NK-92 (cell line): ENCODE results near the gene ELOVL2.
"Not testable (repeated sequence)": the region's sequence is repeated elsewhere in the genome, so short reads cannot be mapped to it uniquely, and the experiment has no call there.

Experiments
- DNase-seq: peaks from one replicate; lab custom pipeline; 2025; ENCODE audit not compliant: unreplicated experiment; lab: John Stamatoyannopoulos, UW

The ELOVL2 gene, protein sequence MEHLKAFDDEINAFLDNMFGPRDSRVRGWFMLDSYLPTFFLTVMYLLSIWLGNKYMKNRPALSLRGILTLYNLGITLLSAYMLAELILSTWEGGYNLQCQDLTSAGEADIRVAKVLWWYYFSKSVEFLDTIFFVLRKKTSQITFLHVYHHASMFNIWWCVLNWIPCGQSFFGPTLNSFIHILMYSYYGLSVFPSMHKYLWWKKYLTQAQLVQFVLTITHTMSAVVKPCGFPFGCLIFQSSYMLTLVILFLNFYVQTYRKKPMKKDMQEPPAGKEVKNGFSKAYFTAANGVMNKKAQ

DNA sequence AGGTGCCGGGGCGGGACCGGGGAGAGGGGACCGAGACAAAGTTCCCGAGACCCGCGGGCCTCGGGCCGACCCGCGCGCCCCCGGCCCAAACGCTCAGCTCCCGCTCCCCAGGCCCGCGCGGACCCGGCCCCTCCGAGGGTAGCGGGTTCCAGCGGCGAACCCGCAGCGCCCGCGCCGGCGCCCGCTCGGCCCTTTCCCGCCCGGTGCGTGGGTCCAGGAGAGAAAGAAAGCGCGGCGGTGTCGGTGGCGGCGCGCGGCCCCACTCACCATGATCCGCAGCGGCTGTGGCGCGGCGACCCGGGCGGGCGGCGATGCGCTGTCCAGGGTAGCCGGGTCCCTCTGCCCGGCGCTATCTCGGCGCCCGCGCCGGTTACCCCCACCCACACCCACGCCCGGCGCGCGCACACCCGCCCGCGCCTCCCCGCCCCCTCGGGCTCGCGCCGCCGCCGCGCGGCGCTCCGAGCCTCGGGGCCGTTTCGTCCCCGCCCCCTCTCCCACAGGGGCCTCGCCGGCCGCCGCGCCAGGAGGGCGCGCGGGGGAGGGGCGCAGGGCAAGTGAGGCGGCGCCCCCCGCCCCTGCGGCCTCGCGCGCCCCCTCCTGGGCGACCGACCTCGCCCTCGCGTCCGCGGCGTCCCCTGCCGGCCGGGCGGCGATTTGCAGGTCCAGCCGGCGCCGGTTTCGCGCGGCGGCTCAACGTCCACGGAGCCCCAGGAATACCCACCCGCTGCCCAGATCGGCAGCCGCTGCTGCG is at the start of gene ELOVL2:
TSS of gene ELOVL2 (minus strand) at position 345 of the 751 bp plus-strand sequence. CDS start at position 270, 75 bp downstream.
- DNase-seq = no peak

- DNase-seq = no peak
Measured at GRCh38 chr6:11093376-11093625, 49.2 kb upstream of the ELOVL2 start.

GRCh38 chr6:11092668-11093375 is 48.7 kb upstream of the ELOVL2 start:
- DNase-seq = no peak

DNA sequence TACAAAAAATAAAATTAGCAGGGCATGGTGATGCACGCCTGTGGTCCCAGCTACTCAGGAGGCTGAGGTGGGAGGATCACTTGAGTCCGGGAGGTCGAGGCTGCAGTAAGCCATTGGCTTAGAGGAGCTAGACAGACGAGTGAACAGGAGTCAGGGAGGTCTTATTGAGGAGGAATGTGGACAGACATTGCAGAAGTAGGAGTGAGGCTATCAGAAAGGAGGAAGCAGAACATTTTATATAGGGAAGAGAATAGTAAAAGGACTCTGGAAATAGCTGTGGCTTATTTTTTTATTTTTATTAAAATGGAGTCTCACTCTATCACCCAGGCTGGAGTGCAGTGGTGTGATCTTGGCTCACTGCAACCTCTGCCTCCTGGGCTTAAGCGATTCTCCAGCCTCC is 47.0 kb upstream of the ELOVL2 start:
- not testable (repeated sequence) for DNase-seq

GRCh38 chr6:11089695-11090094 is 45.6 kb upstream of the ELOVL2 start:
- DNase-seq = no peak

DNA sequence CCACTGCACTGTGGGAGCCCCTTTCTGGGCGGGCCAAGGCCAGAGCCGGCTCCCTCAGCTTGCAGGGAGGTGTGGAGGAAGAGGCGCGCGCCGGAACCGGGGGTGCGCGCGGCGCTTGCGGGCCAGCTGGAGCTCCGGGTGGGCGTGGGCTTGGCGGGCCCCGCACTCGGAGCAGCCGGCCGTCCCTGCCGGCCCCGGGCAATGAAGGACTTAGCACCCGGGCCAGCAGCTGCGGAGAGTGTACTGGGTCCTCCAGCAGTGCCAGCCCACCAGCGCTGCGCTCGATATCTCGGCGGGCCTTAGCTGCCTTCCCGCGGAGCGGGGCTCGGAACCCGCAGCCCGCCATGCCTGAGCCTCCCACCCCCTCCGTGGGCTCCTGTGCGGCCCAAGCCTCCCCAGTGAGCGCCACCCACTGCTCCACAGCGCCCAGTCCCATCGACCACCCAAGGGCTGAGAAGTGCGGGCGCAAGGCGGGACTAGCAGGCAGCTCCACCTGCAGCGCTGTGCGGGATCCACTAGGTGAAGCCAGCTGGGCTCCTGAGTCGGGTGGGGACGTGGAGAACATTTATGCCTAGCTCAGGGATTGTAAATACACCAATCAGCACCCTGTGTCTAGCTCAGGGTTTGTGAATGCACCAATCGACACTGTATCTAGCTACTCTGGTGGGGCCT is 43.2 kb upstream of the ELOVL2 start:
- not testable (repeated sequence) for DNase-seq

GRCh38 chr6:11085758-11086435 is 41.8 kb upstream of the ELOVL2 start:
- DNase-seq = no peak

GRCh38 chr6:11083956-11084355 is 39.9 kb upstream of the ELOVL2 start:
- no peak for DNase-seq

GRCh38 chr6:11083491-11083890 is 39.4 kb upstream of the ELOVL2 start:
- no peak for DNase-seq

GRCh38 chr6:11080296-11080695 is 36.2 kb upstream of the ELOVL2 start:
- DNase-seq = no peak

DNA sequence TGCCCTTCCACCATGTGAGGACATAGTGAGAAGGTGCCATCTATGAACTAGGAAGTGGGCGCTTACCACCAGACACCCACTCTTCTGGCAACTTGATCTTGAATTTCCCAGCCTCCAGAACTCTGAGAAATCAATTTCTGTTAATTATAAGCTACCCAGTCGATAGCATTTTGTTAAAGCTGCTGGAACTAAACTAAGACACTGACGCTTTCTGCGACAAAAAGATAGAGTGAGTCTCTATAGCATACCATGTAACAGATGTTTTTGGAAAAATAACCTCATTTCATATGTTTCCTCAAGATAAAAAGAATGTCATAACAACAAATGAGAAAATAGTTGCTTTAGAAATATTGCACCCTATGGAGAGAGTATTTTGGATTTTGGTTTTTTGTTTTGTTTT is 34.2 kb upstream of the ELOVL2 start:
- no peak for DNase-seq

- no peak for DNase-seq
Measured at GRCh38 chr6:11076540-11076939, 32.4 kb upstream of the ELOVL2 start.

DNA sequence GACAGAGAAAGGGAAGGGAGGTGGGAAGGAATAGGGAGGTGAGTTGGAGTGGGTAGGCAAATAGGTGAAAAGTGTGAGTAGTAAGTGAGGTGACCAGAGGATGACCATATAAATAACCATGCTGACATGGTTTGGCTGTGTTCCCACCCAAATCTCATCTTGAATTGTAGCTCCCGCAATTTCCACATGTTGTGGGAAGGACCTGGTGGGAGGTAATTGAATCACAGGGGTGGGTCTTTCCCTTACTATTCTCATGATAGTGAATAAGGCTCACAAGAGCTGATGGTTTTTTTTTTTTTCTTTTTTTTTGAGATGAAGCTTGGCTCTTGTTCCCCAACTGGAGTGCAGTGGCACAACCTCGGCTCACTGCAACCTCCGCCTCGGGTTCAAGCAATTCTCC is 28.0 kb upstream of the ELOVL2 start:
- no peak for DNase-seq

GRCh38 chr6:11069760-11070159 is 25.7 kb upstream of the ELOVL2 start:
- no peak for DNase-seq

DNA sequence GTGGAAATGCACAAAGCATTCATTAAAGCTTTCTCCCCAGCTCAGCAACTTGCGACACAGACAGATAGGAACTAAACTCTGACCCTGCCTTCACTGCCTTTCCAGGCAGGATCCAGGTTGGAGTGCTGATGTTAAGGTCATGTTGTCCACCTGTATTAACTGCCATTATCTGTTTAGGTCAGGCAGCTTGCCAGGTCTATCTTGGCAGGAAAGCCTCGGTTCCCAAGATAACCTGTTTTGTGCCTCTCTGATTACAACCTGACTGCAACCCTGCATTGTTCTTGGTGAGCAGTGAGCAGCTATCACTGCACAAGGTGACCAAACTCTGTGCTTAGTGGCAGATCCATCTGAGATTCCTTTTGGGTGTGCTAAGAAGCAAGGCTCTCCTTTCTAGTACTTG is 23.2 kb upstream of the ELOVL2 start:
- no peak for DNase-seq

DNA sequence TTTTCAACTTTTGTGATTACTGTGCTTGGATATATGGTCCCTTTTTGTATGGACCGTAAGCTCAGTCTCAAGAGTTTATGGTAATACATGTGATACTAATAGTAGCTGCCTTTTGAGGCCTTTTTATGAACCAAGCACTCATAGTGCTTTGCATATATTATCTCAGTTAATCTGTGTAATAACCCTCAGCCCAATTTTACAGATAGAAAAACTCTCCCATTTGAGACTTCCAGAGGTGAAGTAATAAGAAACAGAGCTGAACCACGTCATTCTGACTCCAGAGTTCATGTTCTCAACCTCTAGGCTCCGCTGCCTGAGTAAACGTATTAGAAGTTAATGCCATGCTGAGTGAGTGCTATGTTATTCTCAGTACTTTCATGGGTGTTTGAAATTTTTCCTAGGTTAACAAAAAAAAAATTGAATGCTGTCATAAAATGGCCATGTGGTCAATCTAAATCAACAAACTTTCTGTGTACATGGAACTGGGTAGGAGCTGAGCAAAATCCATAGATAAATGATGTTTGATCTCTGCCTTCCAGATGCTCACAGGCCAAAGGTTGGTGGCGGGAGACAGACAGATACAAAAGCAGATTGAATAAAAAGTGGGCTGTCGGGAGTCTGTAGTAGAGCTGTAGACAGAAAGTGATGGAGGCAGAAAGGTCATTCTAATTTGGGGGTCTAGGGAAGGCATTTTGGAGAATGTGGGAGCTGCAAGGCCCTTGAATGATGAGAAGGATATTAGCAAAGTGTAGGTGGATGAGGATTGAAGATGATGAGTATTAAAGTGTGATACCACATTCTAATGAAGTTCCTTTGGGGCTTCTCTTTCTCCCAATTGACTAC is 22.6 kb upstream of the ELOVL2 start:
- no peak for DNase-seq

- DNase-seq = no peak
Measured at GRCh38 chr6:11065436-11066202, 21.5 kb upstream of the ELOVL2 start.

GRCh38 chr6:11064836-11065235 is 20.7 kb upstream of the ELOVL2 start:
- DNase-seq = no peak

DNA sequence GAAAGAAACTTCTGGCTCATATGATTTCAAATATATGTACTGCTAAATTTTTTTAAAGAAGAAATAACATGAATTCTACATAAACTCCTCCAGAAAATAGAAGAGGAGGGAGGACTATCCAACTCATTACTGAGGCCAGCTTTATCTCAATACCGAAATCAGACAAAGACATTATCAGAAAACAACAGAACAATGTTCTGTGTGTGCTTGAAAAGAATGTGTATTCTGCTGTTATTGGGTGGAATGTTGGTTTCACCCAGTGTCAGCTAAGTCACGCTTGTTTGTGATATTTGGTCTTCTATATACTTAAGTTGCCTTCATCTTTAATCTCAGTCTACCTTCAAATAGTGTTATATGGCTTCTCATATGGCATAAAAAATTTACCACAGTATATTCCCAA is 18.6 kb upstream of the ELOVL2 start:
- DNase-seq = no peak
